Endodermal cell (in vitro differentiated cells): ENCODE data around the gene MMD2. TPM values are rescaled to one million over a fixed set of nuclear protein-coding genes. Genes with fewer than 3 reads are reported as not detected.
"Not testable (repeated sequence)": the region's sequence is repeated elsewhere in the genome, so short reads cannot be mapped to it uniquely, and the experiment has no call there.

Experiments
- DNase-seq: peaks from one replicate; pipeline ENCODE4 v3.0.0-alpha.2; 2017
- H3K27ac ChIP-seq: 2 replicates; pipeline ENCODE4 v1.5.1; 2013; ENCODE audit warnings: mild to moderate bottlenecking, low read depth, low read length, moderate library complexity
- H3K27me3 ChIP-seq: 2 replicates; pipeline ENCODE4 v1.6.1; 2013; ENCODE audit warnings: mild to moderate bottlenecking, low read length, moderate library complexity; ENCODE audit not compliant: insufficient read depth, control insufficient read depth, poor library complexity, severe bottlenecking
- H3K36me3 ChIP-seq: 2 replicates; pipeline ENCODE4 v1.7.0; 2013; ENCODE audit warnings: mild to moderate bottlenecking, low read length, moderate library complexity; ENCODE audit not compliant: control insufficient read depth, insufficient read depth
- H3K4me1 ChIP-seq: one replicate; pipeline ENCODE4 v1.7.0; 2013; ENCODE audit warnings: low read length; ENCODE audit not compliant: control insufficient read depth, insufficient read depth
- H3K4me3 ChIP-seq: 2 replicates; pipeline ENCODE4 v1.5.1; 2013; ENCODE audit warnings: mild to moderate bottlenecking, low read length, moderate library complexity
- H3K9ac ChIP-seq: 2 replicates; pipeline ENCODE4 v1.6.1; 2013; ENCODE audit warnings: mild to moderate bottlenecking, low read length, moderate library complexity; ENCODE audit not compliant: poor library complexity, severe bottlenecking; ENCODE audit errors: extremely low read depth
- H3K9me3 ChIP-seq: 2 replicates; pipeline ENCODE4 v1.6.1; 2013; ENCODE audit warnings: mild to moderate bottlenecking, low read length, moderate library complexity; ENCODE audit not compliant: control insufficient read depth
- H3K27ac Mint-ChIP-seq: 2 replicates; pipeline ENCODE4 v1.8.0; 2020; ENCODE audit warnings: mixed read lengths
- H3K27me3 Mint-ChIP-seq: 2 replicates; pipeline ENCODE4 v1.8.0; 2021; ENCODE audit warnings: mild to moderate bottlenecking, mixed read lengths; ENCODE audit not compliant: insufficient read depth
- H3K36me3 Mint-ChIP-seq: 2 replicates; pipeline ENCODE4 v1.8.0; 2020; ENCODE audit warnings: low read depth, mixed read lengths
- H3K4me1 Mint-ChIP-seq: 2 replicates; pipeline ENCODE4 v1.8.0; 2020; ENCODE audit warnings: mixed read lengths
- H3K4me3 Mint-ChIP-seq: 2 replicates; pipeline ENCODE4 v1.8.0; 2020; ENCODE audit warnings: mild to moderate bottlenecking, moderate library complexity, mixed read lengths
- H3K9me3 Mint-ChIP-seq: 2 replicates; pipeline ENCODE4 v1.8.0; 2020; ENCODE audit warnings: mild to moderate bottlenecking, mixed read lengths
- CTCF ChIP-seq: fragments of 200-600 bp; sonication (generic); conservative IDR thresholded peaks from 2 replicates; pipeline ENCODE4 v1.5.0; 2021; ENCODE audit warnings: antibody characterized with exemption, mild to moderate bottlenecking
- WGBS, 2 experiments: methylation state at CpG; one replicate each; pipeline versions ENCODE4 v1.1.5 to v1.1.7; 2013; ENCODE audit warnings: missing lambda C conversion rate in 2 of 2, mixed read lengths in 1 of 2; ENCODE audit not compliant: insufficient coverage in 1 of 2, insufficient read length in 1 of 2; 5-methylcytosine and 5-hydroxymethylcytosine counted together
- total RNA-seq, 2 donors: library from RNA; stranded (reverse); fragmentation: NEBNext Ultra II Directional in 1 of 2; extraction: Animal tissue kit (Norgen Biotek cat#: 25700) in 1 of 2; gene quantifications; 2 replicates in 1 of 2; 3 replicates in 1 of 2; pipeline ENCODE4 v1.2.1, GENCODE V29; 2021

MMD2 gene
- total RNA-seq, 2 donors from 2014 or later = 0.15 TPM; not detected in 1

DNA sequence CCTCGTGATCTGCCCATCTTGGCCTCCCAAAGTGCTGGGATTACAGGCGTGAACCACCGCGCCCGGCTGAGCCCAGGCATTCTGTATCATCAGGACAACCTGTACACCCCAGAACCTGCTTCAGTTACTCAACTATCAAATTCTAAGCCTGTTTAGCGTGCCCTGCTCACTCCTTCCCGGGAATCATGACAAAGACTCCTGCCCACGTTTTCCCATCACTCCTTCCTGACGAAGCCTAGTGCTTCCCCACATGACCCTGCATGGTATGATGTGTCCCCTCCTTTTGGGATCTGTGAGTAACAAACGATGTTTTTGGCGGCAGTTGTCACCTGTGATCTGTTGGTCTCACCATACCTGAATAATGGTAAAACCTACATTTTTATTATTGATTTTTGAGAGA is 63.2 kb downstream of the MMD2 start:
- WGBS, 2 experiments = 92 to 96% methylated on average over 5 to 11 of the region's 11 CpGs
- Mint-ChIP-seq H3K9me3 (peaks cover 12% of the 10 kb centered on the region), H3K36me3 (no peaks in the 10 kb centered on the region), H3K4me3 (no peak overlapping the region), H3K27me3 (no peaks in the 10 kb centered on the region), H3K4me1 (no peaks in the 10 kb centered on the region), H3K27ac (no peak overlapping the region)
- Histone ChIP-seq H3K9ac (no peak overlapping the region), H3K27me3 (no peaks in the 10 kb centered on the region), H3K9me3 (no peaks in the 10 kb centered on the region), H3K4me3 (no peak overlapping the region), H3K36me3 (no peaks in the 10 kb centered on the region), H3K27ac (no peak overlapping the region), H3K4me1 (no peaks in the 10 kb centered on the region)
- TF ChIP-seq CTCF = no peak
- no peak for DNase-seq

- Mint-ChIP-seq H3K27ac (no peak overlapping the region), H3K36me3 (no peaks in the 10 kb centered on the region), H3K9me3 (peaks cover 12% of the 10 kb centered on the region), H3K27me3 (no peaks in the 10 kb centered on the region), H3K4me3 (no peak overlapping the region), H3K4me1 (no peaks in the 10 kb centered on the region)
- DNase-seq = no peak
- Histone ChIP-seq H3K4me3 (no peak overlapping the region), H3K36me3 (no peaks in the 10 kb centered on the region), H3K4me1 (no peaks in the 10 kb centered on the region), H3K27ac (no peak overlapping the region), H3K9me3 (no peaks in the 10 kb centered on the region), H3K27me3 (no peaks in the 10 kb centered on the region), H3K9ac (no peak overlapping the region)
- no peak for TF ChIP-seq CTCF
- 87 to 89% methylated on average over 4 to 9 of the region's 9 CpGs for WGBS, 2 experiments
These were observed 64.5 kb downstream of the MMD2 start for GRCh38 chr7:4894482-4894881.

GRCh38 chr7:4893929-4894475 is 65.0 kb downstream of the MMD2 start:
- 86 to 93% methylated on average over 7 to 8 of the region's 8 CpGs for WGBS, 2 experiments
- no peaks in the 10 kb centered on the region for H3K27me3 Mint-ChIP-seq
- no peaks in the 10 kb centered on the region for H3K9me3 ChIP-seq
- H3K27ac ChIP-seq = no peak overlapping the region
- no peak overlapping the region for H3K4me3 Mint-ChIP-seq
- no peak for DNase-seq
- H3K36me3 Mint-ChIP-seq = no peaks in the 10 kb centered on the region
- H3K4me3 ChIP-seq = no peak overlapping the region
- no peaks in the 10 kb centered on the region for H3K27me3 ChIP-seq
- peaks cover 12% of the 10 kb centered on the region for H3K9me3 Mint-ChIP-seq
- H3K27ac Mint-ChIP-seq = no peak overlapping the region
- no peaks in the 10 kb centered on the region for H3K36me3 ChIP-seq
- H3K4me1 ChIP-seq = no peaks in the 10 kb centered on the region
- no peak overlapping the region for H3K9ac ChIP-seq
- no peak for TF ChIP-seq CTCF
- H3K4me1 Mint-ChIP-seq = no peaks in the 10 kb centered on the region

- H3K27me3 ChIP-seq, H3K36me3 ChIP-seq, H3K27ac Mint-ChIP-seq, DNase-seq, H3K9me3 ChIP-seq, H3K4me1 ChIP-seq, H3K9ac ChIP-seq, H3K27ac ChIP-seq, H3K27me3 Mint-ChIP-seq, H3K4me3 Mint-ChIP-seq, H3K4me1 Mint-ChIP-seq, H3K4me3 ChIP-seq, H3K36me3 Mint-ChIP-seq: not testable (repeated sequence)
- peaks cover 10% of the 10 kb centered on the region for H3K9me3 Mint-ChIP-seq
- 92 to 96% methylated on average over 3 to 4 of the region's 4 CpGs for WGBS, 2 experiments
These were observed 65.8 kb downstream of the MMD2 start for GRCh38 chr7:4893188-4893587.

- not testable (repeated sequence) for H3K4me3 Mint-ChIP-seq, DNase-seq, H3K27ac Mint-ChIP-seq, H3K4me1 ChIP-seq, H3K27ac ChIP-seq, H3K27me3 ChIP-seq, H3K9me3 ChIP-seq, H3K27me3 Mint-ChIP-seq, H3K4me3 ChIP-seq, H3K36me3 Mint-ChIP-seq, H3K36me3 ChIP-seq, H3K9ac ChIP-seq, H3K4me1 Mint-ChIP-seq
- 80 to 95% methylated on average over 2 of the region's 2 CpGs for WGBS, 2 experiments
- peaks cover 10% of the 10 kb centered on the region for H3K9me3 Mint-ChIP-seq
These were observed 67.5 kb downstream of the MMD2 start for GRCh38 chr7:4891522-4891921.
